ENCODE measurements around the gene CA10.

The CA10 gene

GRCh38 chr17:51610155-51610554 is 548.4 kb downstream of the CA10 start:
- H3K36me3 ChIP-seq (ENCODE audit: insufficient read depth, low read length), result no peaks in the 10 kb centered on the region
- no peaks in the 10 kb centered on the region for H3K9me2 ChIP-seq (ENCODE audit: low read depth, low read length)
- no peak overlapping the region for H3K27ac ChIP-seq (ENCODE audit: low read depth, low read length, poor library complexity, severe bottlenecking)
- H3K27me3 ChIP-seq (ENCODE audit: insufficient read depth, low read length), result no peaks in the 10 kb centered on the region
- no peak overlapping the region for H3K4me3 ChIP-seq (ENCODE audit: low read depth, low read length, poor library complexity, severe bottlenecking)
- H3K9ac ChIP-seq (ENCODE audit: low read length), result no peak overlapping the region
- H3K4me1 ChIP-seq (ENCODE audit: insufficient read depth, low read length, severe bottlenecking), result no peaks in the 10 kb centered on the region
- H3K9me3 ChIP-seq (ENCODE audit: low read length), result no peaks in the 10 kb centered on the region
- H4K20me1 ChIP-seq (ENCODE audit: insufficient read depth, low read length), result no peaks in the 10 kb centered on the region
- no peak overlapping the region for H2AFZ ChIP-seq (ENCODE audit: low read length)
- TF ChIP-seq, protein P1, sequence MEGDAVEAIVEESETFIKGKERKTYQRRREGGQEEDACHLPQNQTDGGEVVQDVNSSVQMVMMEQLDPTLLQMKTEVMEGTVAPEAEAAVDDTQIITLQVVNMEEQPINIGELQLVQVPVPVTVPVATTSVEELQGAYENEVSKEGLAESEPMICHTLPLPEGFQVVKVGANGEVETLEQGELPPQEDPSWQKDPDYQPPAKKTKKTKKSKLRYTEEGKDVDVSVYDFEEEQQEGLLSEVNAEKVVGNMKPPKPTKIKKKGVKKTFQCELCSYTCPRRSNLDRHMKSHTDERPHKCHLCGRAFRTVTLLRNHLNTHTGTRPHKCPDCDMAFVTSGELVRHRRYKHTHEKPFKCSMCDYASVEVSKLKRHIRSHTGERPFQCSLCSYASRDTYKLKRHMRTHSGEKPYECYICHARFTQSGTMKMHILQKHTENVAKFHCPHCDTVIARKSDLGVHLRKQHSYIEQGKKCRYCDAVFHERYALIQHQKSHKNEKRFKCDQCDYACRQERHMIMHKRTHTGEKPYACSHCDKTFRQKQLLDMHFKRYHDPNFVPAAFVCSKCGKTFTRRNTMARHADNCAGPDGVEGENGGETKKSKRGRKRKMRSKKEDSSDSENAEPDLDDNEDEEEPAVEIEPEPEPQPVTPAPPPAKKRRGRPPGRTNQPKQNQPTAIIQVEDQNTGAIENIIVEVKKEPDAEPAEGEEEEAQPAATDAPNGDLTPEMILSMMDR (IDR thresholded peaks at IDR 0.05; ENCODE audit: low read length), result no peak
- no peak for TF ChIP-seq EZH2 (IDR thresholded peaks at IDR 0.05; ENCODE audit: borderline replicate concordance, low read length)
- no peak overlapping the region for H3K4me2 ChIP-seq (ENCODE audit: low read length)
- no peaks in the 10 kb centered on the region for H3K79me2 ChIP-seq (ENCODE audit: insufficient read depth, low read length)
- H3F3A ChIP-seq (ENCODE audit: insufficient read depth, low read length), result no peaks in the 10 kb centered on the region

GRCh38 chr17:51608251-51608933 is 550.1 kb downstream of the CA10 start:
- Histone ChIP-seq H3K4me1 (ENCODE audit: insufficient read depth, low read length, severe bottlenecking) (no peaks in the 10 kb centered on the region), H3K4me2 (ENCODE audit: low read length) (no peak overlapping the region), H3K4me3 (ENCODE audit: low read depth, low read length, poor library complexity, severe bottlenecking) (no peak overlapping the region), H3K79me2 (ENCODE audit: insufficient read depth, low read length) (no peaks in the 10 kb centered on the region), H3K27me3 (ENCODE audit: insufficient read depth, low read length) (no peaks in the 10 kb centered on the region), H3F3A (ENCODE audit: insufficient read depth, low read length) (no peaks in the 10 kb centered on the region), H3K9me2 (ENCODE audit: low read depth, low read length) (no peaks in the 10 kb centered on the region), H4K20me1 (ENCODE audit: insufficient read depth, low read length) (no peaks in the 10 kb centered on the region), H3K9me3 (ENCODE audit: low read length) (no peaks in the 10 kb centered on the region), H3K36me3 (ENCODE audit: insufficient read depth, low read length) (no peaks in the 10 kb centered on the region), H2AFZ (ENCODE audit: low read length) (no peak overlapping the region), H3K9ac (ENCODE audit: low read length) (no peak overlapping the region), H3K27ac (ENCODE audit: low read depth, low read length, poor library complexity, severe bottlenecking) (no peak overlapping the region)
- TF ChIP-seq EZH2 (IDR thresholded peaks at IDR 0.05; ENCODE audit: borderline replicate concordance, low read length), result no peak
- TF ChIP-seq, protein P1 (IDR thresholded peaks at IDR 0.05; ENCODE audit: low read length), result no peak

DNA sequence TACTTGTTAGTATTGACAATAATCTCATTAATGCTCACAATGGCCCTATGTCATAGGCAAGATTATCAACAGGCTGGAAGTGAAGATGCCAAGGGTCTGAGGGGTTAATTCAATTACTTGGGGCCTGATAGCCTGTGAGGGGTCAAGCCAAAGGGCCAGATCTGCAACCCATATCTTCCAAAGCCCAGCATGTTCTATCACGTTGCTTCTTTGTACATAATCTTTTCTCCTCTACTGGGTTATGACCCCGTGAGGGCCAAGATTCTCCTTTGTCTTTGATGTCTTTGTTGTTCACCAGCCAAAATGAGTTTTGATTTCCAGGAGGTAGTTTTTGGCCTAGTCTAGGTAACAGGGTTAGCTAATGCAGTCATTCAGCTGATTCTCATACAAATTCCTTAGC is 551.0 kb downstream of the CA10 start:
- no peaks in the 10 kb centered on the region for H3K79me2 ChIP-seq (ENCODE audit: insufficient read depth, low read length)
- no peak for TF ChIP-seq EZH2 (IDR thresholded peaks at IDR 0.05; ENCODE audit: borderline replicate concordance, low read length)
- TF ChIP-seq, protein P1 (IDR thresholded peaks at IDR 0.05; ENCODE audit: low read length), result no peak
- no peak overlapping the region for H3K9ac ChIP-seq (ENCODE audit: low read length)
- no peaks in the 10 kb centered on the region for H3K27me3 ChIP-seq (ENCODE audit: insufficient read depth, low read length)
- H4K20me1 ChIP-seq (ENCODE audit: insufficient read depth, low read length), result no peaks in the 10 kb centered on the region
- no peaks in the 10 kb centered on the region for H3K4me1 ChIP-seq (ENCODE audit: insufficient read depth, low read length, severe bottlenecking)
- H3K4me2 ChIP-seq (ENCODE audit: low read length), result no peak overlapping the region
- no peaks in the 10 kb centered on the region for H3K36me3 ChIP-seq (ENCODE audit: insufficient read depth, low read length)
- no peak overlapping the region for H3K27ac ChIP-seq (ENCODE audit: low read depth, low read length, poor library complexity, severe bottlenecking)
- no peaks in the 10 kb centered on the region for H3F3A ChIP-seq (ENCODE audit: insufficient read depth, low read length)
- H2AFZ ChIP-seq (ENCODE audit: low read length), result no peak overlapping the region
- no peaks in the 10 kb centered on the region for H3K9me3 ChIP-seq (ENCODE audit: low read length)
- no peaks in the 10 kb centered on the region for H3K9me2 ChIP-seq (ENCODE audit: low read depth, low read length)
- no peak overlapping the region for H3K4me3 ChIP-seq (ENCODE audit: low read depth, low read length, poor library complexity, severe bottlenecking)
